Epidermal melanocyte (primary cell): ENCODE data around the gene DENND6A.
A peak's percentile ranks its signal among the peaks of the same experiment; 100 is the strongest.
"Not testable (repeated sequence)": the region's sequence is repeated elsewhere in the genome, so short reads cannot be mapped to it uniquely, and the experiment has no call there.

Experiments used
- DNase-seq: peaks from one replicate; pipeline ENCODE4 v3.0.0; 2011; ENCODE audit warnings: low spot score; ENCODE audit not compliant: insufficient read length

The DENND6A gene, protein sequence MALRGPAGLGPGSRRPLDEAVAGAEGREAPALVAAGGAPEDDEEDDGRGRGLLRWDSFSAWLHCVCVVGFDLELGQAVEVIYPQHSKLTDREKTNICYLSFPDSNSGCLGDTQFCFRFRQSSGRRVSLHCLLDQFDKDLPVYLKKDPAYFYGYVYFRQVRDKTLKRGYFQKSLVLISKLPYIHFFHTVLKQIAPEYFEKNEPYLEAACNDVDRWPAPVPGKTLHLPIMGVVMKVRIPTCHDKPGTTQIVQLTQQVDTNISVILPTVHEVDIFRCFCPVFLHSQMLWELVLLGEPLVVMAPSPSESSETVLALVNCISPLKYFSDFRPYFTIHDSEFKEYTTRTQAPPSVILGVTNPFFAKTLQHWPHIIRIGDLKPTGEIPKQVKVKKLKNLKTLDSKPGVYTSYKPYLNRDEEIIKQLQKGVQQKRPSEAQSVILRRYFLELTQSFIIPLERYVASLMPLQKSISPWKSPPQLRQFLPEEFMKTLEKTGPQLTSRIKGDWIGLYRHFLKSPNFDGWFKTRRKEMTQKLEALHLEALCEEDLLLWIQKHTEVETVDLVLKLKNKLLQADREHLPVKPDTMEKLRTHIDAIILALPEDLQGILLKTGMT

DNA sequence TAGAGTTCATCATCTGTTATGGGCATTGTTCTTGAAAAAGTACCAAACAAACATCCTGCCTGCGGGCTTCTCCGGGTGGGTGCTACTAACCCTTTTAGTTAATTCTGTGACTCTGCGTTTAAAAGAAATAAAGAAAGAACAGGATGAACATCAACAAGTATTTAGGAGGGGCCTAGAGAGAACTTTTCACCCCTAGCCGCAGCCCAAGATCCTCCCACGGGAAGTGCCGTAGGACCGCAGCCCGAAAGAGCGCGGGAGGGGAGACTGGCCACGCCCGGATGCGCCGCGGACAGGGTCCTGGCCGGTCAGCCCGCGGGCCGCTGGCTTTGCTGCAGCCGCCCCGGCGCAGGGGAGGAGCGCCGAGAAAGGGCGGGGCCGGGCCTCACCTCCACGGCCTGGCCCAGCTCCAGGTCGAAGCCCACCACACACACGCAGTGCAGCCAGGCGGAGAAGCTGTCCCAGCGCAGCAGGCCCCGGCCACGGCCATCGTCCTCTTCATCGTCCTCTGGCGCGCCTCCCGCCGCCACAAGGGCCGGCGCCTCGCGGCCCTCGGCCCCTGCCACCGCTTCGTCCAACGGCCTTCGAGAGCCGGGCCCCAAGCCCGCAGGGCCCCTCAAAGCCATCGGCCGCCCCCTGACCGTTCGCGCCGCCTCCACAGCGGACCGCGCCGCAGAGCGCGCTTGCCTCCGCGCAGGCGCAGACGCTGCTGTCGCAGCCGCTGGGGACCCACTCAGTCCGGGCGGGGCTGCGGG is at the start of gene DENND6A:
DENND6A (minus strand) TSS at position 682 of the 752 bp plus-strand sequence; CDS start at position 623, 59 bp downstream.
- DNase-seq = peak; percentile 90

DNA sequence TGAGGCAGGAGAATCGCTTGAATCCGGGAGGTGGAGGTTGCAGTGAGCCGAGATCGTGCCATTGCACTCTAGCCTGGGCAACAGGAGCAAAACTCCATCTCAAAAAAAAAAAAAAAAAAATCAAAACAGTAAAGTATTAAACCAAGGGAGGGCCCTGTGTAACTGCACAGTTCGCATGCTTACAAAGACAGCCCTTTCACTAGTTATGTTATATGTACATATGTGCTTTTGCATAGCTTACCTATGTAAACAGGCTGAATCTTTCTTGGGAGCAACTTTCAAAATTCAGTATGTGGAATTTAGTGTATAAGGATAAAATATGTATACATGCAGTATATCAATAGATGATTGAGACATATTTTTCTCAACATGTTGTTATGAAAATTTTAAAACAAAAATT is 47.1 kb upstream of the DENND6A start:
- no peak for DNase-seq

DNA sequence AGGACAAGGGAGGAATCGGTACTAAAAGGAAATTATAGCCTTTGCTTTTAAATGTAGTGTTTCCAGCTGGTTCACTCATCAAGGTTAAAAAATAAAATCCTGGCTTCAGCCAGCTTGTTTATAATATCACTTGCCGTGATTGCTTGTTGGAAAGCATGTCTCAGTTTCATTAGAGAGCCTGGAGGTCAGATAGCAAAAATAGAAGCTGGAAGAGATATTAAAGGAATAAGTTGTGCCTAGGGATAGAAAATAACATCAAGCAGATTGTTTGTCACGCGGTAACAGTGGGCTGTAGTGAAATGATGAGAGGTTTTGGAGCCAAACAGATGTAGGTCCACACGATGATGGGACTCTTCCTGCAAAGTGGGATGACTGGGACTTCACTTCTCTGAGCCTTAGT is 45.5 kb upstream of the DENND6A start:
- DNase-seq = no peak

DNA sequence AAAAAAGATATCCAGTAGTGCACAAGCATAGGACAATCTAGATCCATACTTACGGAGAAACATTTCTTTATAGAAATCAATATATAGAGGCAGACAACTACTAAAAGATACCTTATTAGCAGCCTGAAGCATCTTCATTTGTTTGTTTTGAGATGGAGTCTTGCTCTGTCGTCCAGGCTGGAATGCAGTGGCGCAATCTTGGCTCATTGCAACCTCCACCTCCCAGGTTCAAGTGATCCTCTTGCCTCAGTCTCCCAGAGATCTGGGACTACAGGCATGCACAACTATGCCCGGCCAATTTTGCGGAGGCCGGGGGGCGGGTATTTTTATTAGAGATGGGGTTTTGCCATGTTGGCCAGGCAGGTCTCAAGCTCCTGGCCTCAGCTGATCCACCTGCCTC is 45.0 kb upstream of the DENND6A start:
- no peak for DNase-seq

DNA sequence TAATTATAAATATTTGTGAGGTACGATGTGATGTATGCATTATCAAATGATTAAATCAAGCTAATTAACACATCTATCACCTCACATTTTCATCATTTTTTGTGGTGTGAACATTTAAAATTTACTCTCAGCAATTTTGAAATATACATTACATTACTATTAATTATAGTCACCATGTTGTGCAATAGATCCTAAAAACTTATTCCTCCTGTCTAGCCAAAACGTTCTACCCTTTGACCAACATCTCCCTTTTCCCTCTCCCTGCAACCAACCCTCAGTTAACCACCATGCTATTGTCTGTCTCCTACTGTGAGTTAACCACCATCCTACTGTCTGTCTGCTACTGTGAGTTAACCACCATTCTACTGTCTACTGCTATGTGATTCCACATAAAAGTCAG is 42.5 kb upstream of the DENND6A start:
- DNase-seq = no peak

DNA sequence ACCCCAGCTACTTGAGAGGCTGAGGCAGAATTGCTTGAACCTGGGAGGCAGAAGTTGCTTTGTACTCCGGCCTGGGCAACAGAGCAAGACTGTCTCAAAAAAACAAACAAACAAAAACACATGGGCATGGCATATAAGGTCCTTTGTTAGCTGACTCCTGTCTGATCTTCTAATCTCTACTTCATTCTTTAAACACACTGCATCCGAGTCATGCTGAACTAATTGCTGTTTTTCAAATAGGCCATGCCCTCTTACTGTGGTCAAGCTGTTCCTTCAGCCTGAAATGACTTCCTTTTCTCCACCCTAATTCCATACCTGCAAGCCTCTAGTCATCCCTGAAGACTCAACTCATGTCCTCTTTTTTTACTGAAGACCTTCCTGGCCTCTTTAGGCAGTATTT is 40.9 kb upstream of the DENND6A start:
- DNase-seq = no peak

DNA sequence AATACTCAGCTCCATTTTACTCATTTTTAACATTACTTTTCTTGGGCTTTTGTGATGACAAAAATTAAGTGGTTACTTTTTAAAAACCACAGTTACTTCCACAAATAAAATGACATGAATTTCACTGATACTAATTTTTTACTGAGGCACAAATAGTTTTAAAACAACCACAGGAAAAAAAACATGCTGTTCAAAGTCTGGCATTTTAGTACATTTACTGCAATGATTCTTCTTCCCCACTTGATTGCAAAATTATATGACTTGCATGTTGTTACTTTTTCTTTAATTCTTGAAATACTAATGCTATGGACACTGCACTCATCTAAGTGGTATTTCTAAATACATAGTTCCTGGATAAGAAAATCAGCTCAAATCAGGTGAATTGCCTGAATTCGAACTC is 38.4 kb upstream of the DENND6A start:
- DNase-seq = no peak

DNA sequence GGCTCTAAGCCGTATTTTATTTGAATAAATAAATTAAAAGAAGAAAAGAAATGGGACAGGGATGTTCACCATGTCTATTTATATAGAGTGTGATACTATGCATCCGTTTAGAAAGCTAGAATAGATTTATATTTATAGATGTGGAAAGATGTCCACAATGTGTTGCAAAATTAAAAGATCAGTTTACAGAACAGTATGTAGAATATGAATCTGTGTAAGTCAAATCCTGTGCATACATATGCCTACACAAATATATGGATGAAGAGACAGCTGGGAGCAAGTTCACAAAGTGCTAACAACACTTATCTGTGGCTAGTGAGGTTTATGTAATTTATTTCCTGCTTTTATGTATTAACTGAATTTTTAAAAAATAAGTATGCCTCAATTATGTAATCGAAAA is 37.8 kb upstream of the DENND6A start:
- DNase-seq = no peak

DNA sequence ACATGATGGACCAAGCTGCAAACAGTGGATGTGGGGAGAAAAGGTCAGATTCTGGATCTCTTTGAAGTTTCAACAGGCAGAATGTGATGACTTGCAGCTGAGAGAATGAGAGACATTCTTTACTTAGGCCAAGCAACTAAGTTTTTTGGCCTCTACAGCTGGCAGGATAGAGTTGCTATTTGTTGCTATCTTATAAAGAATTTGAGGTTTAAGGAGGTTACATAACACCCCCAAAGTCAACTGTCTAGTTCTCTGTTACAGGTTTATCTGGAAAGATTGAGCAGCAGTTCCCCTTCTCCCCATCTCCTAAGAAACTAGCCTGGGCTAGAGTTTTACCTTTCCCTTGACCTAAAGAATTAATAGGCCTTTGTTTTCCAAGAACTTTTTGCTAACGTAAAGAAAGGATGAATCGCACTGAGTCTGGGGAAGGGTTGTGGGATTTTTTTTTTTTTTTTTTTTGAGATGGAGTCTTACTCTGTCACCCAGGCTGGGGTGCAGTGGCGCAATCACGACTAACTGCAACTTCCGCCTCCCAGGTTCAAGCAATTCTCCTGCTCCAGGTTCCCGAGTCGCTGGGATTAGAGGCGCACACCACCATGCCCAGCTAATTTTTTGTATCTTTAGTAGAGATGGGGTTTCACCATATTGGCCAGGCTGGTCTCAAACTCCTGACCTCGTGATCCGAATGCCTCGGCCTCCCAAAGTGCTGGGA is 36.6 kb upstream of the DENND6A start:
- no peak for DNase-seq

DNA sequence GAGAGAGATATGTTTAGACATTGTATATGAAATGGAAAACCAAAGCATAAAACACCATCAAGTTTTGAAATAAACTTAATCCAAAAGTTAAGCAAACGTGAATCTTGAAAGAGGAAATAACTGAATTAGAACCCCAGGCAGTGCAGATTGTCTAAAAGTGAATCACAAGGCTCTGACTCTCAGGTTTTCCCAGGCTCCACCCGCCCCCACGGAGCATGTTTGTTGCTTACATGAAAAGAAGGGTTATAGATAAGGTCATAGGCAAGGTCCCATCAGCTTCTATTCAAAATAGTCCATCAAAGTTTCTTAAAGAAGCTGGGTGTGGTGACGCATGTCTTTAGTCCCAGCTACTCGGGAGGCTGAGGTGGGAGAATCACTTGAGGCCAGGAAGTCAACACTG is 34.2 kb upstream of the DENND6A start:
- DNase-seq = no peak

DNA sequence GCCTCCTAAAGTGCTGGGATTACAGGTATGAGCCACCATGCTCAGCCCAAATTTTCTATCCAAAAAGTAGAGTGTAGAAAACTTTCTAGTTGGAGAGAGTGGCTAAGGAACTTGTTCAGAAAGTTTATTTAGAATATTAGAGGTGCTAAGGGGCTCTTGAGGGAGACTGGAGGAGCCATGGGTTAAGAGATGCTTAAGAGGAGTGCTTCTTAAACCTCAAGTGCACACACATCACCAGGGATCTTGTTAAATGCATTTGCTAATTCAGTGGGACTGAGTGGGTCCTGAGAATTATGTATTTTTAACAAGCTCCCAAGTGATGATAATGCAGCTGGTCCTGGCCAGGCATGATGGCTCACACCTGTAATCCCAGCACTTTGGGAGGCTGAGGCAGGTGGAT is 33.5 kb upstream of the DENND6A start:
- DNase-seq = no peak

DNA sequence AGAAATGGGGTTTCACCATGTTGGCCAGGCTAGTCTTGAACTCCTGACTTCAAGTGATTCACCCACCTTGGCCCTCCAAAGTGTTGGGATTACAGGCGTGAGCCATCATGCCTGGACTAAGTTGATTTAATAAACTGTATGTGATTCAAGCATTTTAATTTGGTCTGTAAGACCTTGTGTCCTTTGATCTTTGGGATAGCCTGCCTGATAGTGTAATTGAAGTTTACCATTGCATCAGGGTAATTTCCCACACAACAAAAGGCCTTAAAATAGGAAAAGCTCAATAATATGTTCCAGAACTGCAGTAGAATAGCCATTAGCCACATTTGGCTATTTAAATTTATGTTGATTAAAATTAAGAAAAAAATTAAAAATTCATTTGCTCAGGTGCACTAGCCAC is 25.2 kb upstream of the DENND6A start:
- no peak for DNase-seq

DNA sequence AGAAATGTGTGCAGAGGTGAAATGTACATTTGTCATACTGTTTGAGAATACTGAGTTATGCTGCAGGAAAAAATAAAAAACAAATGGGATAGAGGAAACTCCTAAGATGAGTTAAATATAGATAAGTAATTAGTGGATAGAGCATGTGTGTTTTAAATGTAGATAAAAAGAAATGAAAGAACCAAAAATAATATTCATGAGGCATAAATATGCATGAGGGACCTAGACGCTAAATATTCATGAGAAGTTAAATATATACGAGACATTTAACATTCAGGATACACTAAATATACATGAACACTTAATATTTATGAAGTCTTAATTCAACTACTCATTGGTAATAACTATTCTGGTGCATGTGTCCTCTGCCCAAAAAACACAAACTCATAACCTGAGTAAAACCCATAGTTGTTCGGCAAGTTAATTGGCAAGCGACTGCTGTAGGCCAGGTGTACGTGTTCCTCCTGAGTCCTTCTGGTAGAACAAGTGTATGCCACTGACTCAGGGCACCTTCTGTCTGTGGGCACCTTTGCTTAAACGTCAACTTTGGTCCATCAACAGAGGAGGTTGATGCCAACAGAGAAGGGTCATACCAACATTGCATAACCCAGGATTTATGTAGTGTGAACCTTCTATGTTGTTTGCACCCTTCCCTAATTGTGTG is 24.5 kb upstream of the DENND6A start:
- DNase-seq = no peak

DNA sequence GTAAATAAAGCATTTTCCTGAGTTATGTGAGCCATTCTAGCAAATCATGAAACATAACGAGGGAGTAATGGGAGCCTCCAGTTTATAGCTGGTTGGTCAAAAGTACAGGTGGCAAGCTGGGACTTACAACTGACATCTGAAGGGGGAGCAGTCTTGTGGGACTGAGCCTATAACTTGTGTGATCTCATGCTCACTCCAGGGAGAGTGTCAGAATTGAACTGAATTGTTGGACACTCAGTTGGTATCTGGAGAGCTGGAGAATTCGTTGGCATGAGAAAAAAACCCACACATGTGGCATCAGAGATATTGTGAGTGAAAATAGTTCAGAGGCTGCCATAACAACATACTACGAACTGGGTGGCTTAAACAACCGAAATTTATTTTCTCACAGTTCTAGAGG is 22.8 kb upstream of the DENND6A start:
- no peak for DNase-seq

DNA sequence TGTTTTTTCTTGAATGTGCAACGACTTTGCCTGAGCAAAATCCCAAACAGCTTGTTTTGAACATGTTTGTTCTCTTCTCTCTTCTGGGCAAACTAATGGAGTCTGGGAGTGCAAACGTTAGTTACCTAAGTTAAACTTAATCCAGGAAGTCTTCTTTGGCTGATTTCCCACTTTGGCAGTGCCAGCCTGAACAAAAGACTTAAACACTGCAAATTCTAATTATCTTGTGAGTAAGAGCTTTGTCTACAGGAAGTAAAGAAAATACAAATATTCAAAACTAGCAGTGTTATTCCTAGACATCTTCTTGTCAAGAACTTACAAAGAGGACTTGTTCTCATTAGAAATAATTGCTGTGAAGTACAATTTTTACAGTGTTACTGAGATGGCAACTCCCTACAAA is 16.7 kb upstream of the DENND6A start:
- no peak for DNase-seq

DNA sequence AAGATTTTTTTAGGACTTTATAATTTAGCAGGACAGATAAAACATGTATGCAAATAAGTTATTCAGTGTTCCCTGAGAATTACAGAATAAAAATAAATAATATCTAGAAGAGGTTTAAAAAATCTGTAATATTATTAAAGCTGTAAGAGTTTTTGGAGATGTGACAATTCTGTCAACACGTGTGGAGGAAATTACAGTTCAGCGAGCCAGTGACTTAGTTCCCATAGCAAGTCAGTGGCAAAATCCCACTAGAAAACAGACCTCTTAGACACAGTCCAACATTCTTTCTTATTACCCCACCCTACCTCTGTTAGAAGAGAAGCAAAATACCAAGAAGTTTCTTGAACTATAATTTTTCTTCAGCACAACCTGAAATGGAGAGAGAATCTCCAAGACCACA is 16.2 kb upstream of the DENND6A start:
- no peak for DNase-seq

DNA sequence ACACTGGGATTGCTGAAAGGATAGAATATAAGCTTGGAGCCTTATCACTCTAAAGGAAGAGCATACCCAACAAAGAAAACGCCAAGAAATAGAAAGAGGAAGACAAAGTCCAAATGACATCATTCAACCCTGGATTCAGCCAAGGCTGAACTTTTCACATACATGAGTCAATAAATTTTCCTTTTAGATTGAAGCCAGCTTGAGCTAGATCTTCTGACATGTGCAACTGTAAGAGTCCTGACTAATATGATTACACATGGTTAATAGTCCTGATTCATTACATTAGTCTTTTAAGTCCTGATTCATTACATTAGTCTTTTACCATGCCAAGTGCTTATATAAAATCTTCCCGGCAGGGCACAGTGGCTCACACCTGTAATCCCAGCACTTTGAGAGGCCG is 13.6 kb upstream of the DENND6A start:
- DNase-seq = no peak

DNA sequence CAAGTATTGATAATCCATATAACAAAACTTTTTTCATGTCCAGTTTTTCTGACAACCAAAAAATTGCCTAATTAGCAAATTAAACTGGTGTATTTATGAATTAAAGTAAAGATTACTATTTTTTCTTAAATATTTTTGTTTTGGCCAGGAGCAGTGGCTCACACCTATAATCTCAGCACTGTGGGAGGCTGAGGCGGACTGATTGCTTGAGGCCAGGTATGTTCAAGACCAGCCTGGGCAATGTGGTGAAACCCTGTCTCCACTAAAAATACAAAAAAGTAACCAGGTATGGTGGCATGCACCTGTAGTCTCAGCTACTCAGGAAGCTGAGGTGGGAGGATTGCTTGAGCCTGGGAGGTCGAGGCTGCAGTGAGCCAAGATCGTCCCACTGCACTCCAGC is 12.5 kb upstream of the DENND6A start:
- not testable (repeated sequence) for DNase-seq

DNA sequence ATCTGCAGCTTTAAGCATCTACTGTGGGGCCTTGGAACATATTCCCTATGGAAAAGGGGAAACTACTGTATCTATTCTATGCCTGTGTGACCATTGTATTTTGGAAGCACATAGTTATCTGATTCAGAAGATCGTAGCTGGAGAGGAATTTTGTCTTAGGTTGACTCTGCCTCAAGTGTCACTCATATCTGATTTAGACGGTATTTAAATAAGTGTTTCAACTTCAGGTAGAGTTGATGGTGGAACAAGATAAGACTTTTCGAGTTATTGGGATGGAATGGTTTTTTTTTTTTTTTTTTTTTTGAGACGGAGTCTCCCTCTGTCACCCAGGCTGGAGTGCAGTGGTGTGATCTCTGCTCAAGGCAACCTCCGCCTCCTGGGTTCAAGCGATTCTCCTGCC is 8.9 kb upstream of the DENND6A start:
- no peak for DNase-seq

DNA sequence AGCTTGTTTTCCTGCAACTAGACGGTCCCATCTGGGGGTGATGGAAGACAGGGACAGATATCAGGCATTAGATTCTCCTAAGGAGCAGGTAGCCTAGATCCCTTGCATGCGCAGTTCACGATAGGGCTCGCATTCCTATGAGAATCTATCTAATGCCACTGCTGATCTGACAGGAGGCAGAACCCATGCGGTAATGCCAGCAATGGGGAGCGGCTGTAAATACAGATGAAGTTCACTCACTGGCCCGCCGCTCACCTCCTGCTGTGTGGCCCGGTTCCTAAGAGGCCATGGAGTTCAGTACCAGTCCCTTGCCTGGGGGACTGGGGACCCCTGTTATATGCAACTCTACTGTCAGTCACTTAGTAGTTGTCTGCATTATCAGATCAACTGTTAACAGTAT is 7.9 kb upstream of the DENND6A start:
- DNase-seq = no peak

DNA sequence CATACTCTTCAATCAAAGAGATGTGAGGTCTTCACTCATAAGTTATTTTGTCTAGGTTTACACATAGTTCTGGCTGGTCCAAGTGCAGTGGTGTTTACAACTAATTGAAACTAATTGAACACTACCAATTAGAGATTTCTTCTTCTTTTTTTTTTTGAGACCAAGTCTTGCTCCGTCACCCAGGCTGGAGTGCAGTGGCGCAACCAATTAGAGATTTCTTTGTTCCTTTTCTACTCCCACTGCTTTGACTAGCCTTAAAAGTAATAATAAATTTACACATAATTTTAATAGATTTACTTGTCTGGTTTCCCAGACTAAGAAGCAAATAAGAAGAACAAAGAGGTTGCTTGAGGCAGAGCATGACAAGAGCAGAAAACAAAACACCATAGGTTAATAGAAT is 6.7 kb upstream of the DENND6A start:
- DNase-seq = no peak
